Activated naive CD4-positive, alpha-beta T cell treated with anti-CD3 and anti-CD28 coated beads, Interleukin-2, amount 50 U/mL, for 16 hours (primary cell): ENCODE results near the gene ALPI.
A peak's percentile ranks its signal among the peaks of the same experiment; 100 is the strongest.

Experiments
- DNase-seq: peaks from one replicate; pipeline ENCODE4 v3.0.0-alpha.2; 2020

ALPI gene

GRCh38 chr2:232486558-232487384 lies 30.8 kb downstream of the ALPI start:
- DNase-seq: peak; percentile 9

GRCh38 chr2:232487385-232488096 lies 31.6 kb downstream of the ALPI start, which contains the start of gene ECEL1:
TSS of gene ECEL1 (minus strand) at chr2:232487834. CDS start at chr2:232486653, 1,181 bp downstream.
- DNase-seq: peak; percentile 10

- DNase-seq: peak; percentile 10
Observed at GRCh38 chr2:232488097-232488711, 32.3 kb downstream of the ALPI start.

GRCh38 chr2:232488721-232489300 lies 32.9 kb downstream of the ALPI start:
- no peak for DNase-seq

GRCh38 chr2:232489516-232490220 lies 33.7 kb downstream of the ALPI start:
- DNase-seq: peak; percentile 5

GRCh38 chr2:232490221-232491138 lies 34.5 kb downstream of the ALPI start:
- DNase-seq: peak; percentile 10

GRCh38 chr2:232491139-232491780 lies 35.3 kb downstream of the ALPI start:
- no peak for DNase-seq

- DNase-seq: peak; percentile 1
Observed at GRCh38 chr2:232492236-232492848, 36.4 kb downstream of the ALPI start.

GRCh38 chr2:232492963-232493700 lies 37.2 kb downstream of the ALPI start:
- DNase-seq: peak; percentile 1

- no peak for DNase-seq
Observed at GRCh38 chr2:232493701-232494474, 37.9 kb downstream of the ALPI start.

GRCh38 chr2:232494542-232494941 lies 38.6 kb downstream of the ALPI start:
- no peak for DNase-seq

- no peak for DNase-seq
Observed at GRCh38 chr2:232495292-232495691, 39.3 kb downstream of the ALPI start.

- DNase-seq: no peak
Observed at GRCh38 chr2:232496501-232497270, 40.7 kb downstream of the ALPI start.

- DNase-seq: no peak
Observed at GRCh38 chr2:232497348-232497747, 41.4 kb downstream of the ALPI start.

GRCh38 chr2:232498452-232498851 lies 42.5 kb downstream of the ALPI start:
- no peak for DNase-seq

- DNase-seq: no peak
Observed at GRCh38 chr2:232501331-232501771, 45.4 kb downstream of the ALPI start.

GRCh38 chr2:232501794-232502390 lies 45.9 kb downstream of the ALPI start:
- DNase-seq: no peak

GRCh38 chr2:232502511-232502910 lies 46.6 kb downstream of the ALPI start:
- no peak for DNase-seq
